GM12891 (cell line): Measurements from ENCODE around the gene CYBC1.
"Not testable (repeated sequence)": the region's sequence is repeated elsewhere in the genome, so short reads cannot be mapped to it uniquely, and the experiment has no call there.

Source experiments
- DNase-seq: peaks from one replicate; pipeline ENCODE4 v3.0.0; 2011; ENCODE audit warnings: low spot score; ENCODE audit not compliant: insufficient read length
- FAIRE-seq: peaks from 2 replicates; lab custom pipeline; 2011; peaks lifted over from hg19 to GRCh38; lab: Jason Lieb, UNC
- PAX5 ChIP-seq: IDR thresholded peaks from 2 replicates; pipeline ENCODE4 v1.6.1; 2011; ENCODE audit warnings: low read length, moderate library complexity, mild to moderate bottlenecking; ENCODE audit not compliant: insufficient read depth, severe bottlenecking
- POLR2A ChIP-seq: IDR thresholded peaks from 2 replicates; pipeline ENCODE4 v1.6.1; 2011; ENCODE audit warnings: low read depth, low read length, control low read depth
- POLR2AphosphoS5 ChIP-seq: IDR thresholded peaks from 2 replicates; pipeline ENCODE4 v1.6.1; 2011; ENCODE audit warnings: low read depth, low read length, control low read depth
- POU2F2 ChIP-seq: IDR thresholded peaks from 2 replicates; pipeline ENCODE4 v1.6.1; 2011; ENCODE audit warnings: low read depth, mild to moderate bottlenecking, control low read depth, low read length, moderate library complexity
- SPI1 ChIP-seq: IDR thresholded peaks from 2 replicates; pipeline ENCODE4 v1.6.1; 2011; ENCODE audit warnings: low read depth, low read length, control low read depth
- TAF1 ChIP-seq: IDR thresholded peaks from 2 replicates; pipeline ENCODE4 v1.6.1; 2011; ENCODE audit warnings: low read depth, low read length, control low read depth

Gene CYBC1

GRCh38 chr17:82461827-82462524, 11.4 kb upstream of the CYBC1 start:
- no peak for FAIRE-seq
- TF ChIP-seq SPI1 (no peak), TAF1 (no peak), POU2F2 (no peak), POLR2AphosphoS5 (no peak), POLR2A (no peak), PAX5 (no peak)
- DNase-seq, result no peak

DNA sequence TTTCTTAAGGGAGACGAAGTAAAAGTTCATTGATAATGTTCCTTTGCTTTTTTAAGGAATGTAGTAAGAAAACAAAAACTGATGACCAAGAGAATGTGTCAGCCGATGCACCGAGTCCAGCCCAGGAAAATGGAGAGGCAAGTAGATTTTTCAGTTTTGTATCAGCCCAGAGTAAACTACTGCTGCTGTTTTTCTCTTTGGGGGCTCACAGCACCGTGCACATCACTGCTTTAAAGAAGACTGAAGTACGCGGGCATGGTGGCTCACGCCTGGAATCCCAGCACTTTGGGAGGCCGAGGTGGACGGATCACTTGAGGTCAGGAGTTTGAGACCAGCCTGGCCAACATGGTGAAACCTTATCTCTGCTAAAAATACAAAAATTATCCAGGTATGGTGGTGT, 9.4 kb upstream of the CYBC1 start:
- not testable (repeated sequence) for DNase-seq, FAIRE-seq

DNA sequence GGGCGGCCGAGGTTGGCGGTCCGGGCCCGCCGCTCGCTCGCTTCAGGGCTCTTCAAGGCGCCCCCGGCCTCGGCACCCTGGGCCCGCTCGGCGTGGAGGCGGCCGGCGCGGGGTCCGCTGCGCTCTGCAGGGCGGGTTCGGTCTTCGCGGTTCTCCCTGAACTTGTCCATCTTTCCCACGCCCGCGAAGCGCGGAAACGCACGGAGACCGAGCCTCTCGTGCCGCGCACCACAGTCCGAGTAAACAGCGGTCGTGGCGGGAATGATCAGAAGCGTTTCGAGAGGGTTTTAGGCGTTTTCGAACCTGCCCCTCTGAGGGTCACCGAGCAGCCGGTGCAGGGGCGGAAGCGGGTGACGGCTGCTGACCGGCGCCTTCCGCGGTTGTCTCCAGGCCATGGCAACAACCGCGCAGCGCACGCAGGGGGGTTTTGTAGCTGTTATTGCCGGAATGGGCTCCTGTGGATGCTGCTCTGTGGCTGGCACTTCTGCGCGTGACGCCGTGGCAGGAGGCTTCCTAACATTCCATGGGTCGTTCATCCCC, 8.4 kb upstream of the CYBC1 start:
- DNase-seq (no peak), FAIRE-seq (peak; percentile 45)
- TF ChIP-seq POLR2A, result no peak
- TF ChIP-seq SPI1, result 0 out of 2 replicates have a peak, but pooled peaks have one; percentile 18
- no peak for TF ChIP-seq POLR2AphosphoS5
- TF ChIP-seq PAX5, result no peak
- TF ChIP-seq POU2F2, result no peak
- no peak; the same call in 1 of the 2 replicates for TF ChIP-seq TAF1

DNA sequence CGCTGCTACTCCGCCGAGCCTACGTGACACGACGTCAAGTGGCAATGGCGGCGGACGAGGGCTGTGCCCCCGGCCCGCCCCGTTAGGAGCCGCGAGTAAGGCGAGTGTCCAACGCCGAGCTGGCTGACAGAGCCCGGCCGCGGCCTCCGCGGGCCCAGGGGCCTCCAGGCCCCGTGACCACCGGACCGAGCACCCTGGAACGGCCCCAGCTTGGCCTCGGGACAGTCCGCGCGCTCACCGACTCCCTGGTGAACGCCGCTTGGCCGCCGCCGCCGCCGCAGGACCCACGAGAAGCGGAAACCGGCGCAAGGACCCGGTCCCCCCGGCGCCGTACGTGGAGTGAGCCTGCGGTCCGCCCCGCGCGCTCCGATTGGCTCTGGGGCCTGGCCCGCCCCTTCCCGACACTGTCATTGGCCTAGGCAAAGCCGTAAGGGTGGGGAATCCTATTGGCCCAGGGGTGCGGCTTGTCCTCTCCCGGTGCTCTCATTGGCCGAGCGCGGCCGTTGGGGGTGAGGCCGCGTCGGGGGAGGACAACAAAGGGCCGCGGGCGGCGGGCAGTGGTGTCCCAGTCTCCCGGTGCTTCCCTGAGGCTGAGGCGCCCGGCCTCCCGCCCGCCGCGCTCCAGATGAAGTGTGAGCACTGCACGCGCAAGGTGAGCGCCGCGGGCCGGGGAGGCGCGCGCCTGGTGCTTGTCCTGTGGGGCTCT, 7.8 kb upstream of the CYBC1 start, which contains the start of gene NARF:
Gene NARF (plus strand): TSS at position 563 of the 706 bp plus-strand sequence. CDS start 63 bp downstream, at position 626.
- peak; percentile 78 for TF ChIP-seq POLR2A
- TF ChIP-seq TAF1, result peak; percentile 80
- TF ChIP-seq SPI1, result no peak
- peak; percentile 10 for TF ChIP-seq PAX5
- TF ChIP-seq POU2F2, result no peak
- TF ChIP-seq POLR2AphosphoS5, result peak; percentile 81
- peak; percentile 99 for DNase-seq
- FAIRE-seq, result peak; percentile 98

DNA sequence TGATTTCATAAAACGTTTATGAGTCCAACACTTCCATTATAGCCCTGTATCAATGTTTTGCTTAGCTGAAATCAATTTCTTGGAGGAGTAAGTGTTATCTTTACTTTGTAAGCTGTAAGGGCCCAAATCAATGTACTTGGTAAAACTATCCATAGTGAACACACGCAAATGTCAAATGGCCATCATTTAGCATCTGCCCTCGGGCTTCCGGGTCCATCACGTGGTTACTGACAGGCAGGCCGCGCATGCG, 7.3 kb upstream of the CYBC1 start:
- TF ChIP-seq PAX5 (no peak), POLR2A (no peak), POLR2AphosphoS5 (no peak), TAF1 (no peak), SPI1 (no peak), POU2F2 (no peak)
- DNase-seq, result no peak
- no peak for FAIRE-seq

- FAIRE-seq, result peak; percentile 26
- TF ChIP-seq POU2F2, result no peak
- TF ChIP-seq PAX5, result no peak
Observed at GRCh38 chr17:82457073-82457928, 6.7 kb upstream of the CYBC1 start.

DNA sequence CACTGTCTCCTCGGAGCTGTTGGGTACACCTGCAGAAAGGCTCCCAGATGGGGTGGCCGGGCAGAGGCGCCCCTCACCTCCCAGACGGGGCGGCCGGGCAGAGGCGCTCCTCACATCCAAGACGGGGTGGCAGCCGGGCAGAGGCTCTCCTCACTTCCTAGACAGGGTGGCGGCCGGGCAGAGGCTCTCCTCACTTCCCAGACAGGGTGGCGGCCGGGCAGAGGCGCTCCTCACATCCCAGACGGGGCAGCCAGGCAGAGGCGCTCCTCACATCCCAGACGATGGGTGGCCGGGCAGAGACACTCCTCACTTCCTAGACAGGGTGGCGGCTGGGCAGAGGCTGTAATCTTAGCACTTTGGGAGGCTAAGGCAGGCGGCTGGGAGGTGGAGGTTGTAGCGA, 3.2 kb upstream of the CYBC1 start:
- not testable (repeated sequence) for FAIRE-seq, DNase-seq

More at GRCh38 chr17:82457073-82457928, 6.7 kb upstream of the CYBC1 start:
- DNase-seq, result no peak

DNA sequence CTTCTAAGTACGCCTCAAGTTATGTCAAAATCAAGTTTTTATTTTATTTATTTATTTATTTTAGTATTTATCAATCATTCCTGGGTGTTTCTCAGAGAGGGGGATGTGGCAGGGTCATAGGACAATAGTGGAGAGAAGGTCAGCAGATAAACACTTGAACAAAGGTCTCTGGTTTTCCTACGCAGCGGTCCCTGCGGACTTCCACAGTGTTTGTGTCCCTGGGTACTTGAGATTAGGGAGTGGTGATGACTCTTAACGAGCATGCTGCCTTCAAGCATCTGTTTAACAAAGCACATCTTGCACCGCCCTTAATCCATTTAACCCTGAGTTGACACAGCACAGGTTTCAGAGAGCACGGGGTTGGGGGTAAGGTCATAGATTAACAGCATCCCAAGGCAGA, 2.6 kb upstream of the CYBC1 start:
- DNase-seq, FAIRE-seq: not testable (repeated sequence)

DNA sequence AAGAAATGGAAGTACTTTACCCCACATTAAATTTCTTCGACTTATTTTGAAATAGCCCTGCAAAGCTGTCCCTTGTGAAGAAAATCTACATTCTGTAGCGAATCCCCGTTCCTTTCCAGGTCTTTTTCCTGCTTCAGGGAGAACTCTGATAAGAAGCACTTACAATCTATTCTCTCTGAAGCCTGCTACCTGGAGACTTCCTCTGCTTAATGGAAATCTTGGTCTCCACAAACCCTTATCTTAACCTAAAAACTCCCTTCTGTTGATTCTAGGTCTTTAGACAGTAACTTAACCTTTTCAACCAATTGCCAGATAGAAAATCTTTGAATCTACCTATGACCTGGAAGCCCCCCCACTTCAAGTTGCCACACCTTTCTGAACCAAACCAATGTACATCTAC, 1.6 kb upstream of the CYBC1 start:
- no peak for TF ChIP-seq SPI1
- TF ChIP-seq TAF1, result no peak
- TF ChIP-seq POU2F2, result no peak
- no peak for TF ChIP-seq POLR2A
- no peak for TF ChIP-seq PAX5
- no peak for TF ChIP-seq POLR2AphosphoS5
- FAIRE-seq (no peak), DNase-seq (no peak)

GRCh38 chr17:82449883-82450356, 632 bp downstream of the CYBC1 start:
- FAIRE-seq (no peak), DNase-seq (no peak)
- no peak for TF ChIP-seq PAX5
- TF ChIP-seq POLR2AphosphoS5, result no peak
- no peak for TF ChIP-seq POU2F2
- TF ChIP-seq TAF1, result no peak
